SK-N-SH (cell line): ENCODE results near the gene PDE6A. TPM values are rescaled to one million over a fixed set of nuclear protein-coding genes. Genes with fewer than 3 reads are reported as not detected.

ENCODE experiments used
- CTCF ChIA-PET: fragments of 300-600, 350-600 bp; formaldehyde crosslinking; extraction: SDS; loops from one replicate; lab custom pipeline; 2021; lab: Yijun Ruan, JAX
- POLR2A ChIA-PET: fragments of 350-600 bp; sonication (Branson Sonifier 250); formaldehyde crosslinking; extraction: SDS; loops from one replicate; lab custom pipeline; 2020; ENCODE audit warnings: antibody characterized with exemption, inconsistent platforms; lab: Yijun Ruan, JAX
- DNase-seq: peaks from one replicate; pipeline ENCODE4 v3.0.0; 2012
- H2AFZ ChIP-seq: fragments of 200-600 bp; sonication (generic); 2 replicates; pipeline ENCODE4 v1.8.1; 2016; ENCODE audit warnings: antibody characterized with exemption, mild to moderate bottlenecking, low read depth
- H3F3A ChIP-seq: fragments of 200-600 bp; sonication (generic); replicated peaks from 2 replicates; pipeline ENCODE3; 2016; ENCODE audit warnings: antibody characterized with exemption, mild to moderate bottlenecking; ENCODE audit not compliant: insufficient read depth
- H3K27ac ChIP-seq, 2 experiments: fragments of 200-500 bp in 1 of 2; fragments of 200-600 bp in 1 of 2; sonication (Bioruptor generic) in 1 of 2; sonication (generic), shearing (Covaris generic) in 1 of 2; 2 replicates each; pipeline versions ENCODE4 v1.5.1 to v1.6.1; 2014 to 2016; ENCODE audit warnings: low read depth in 2 of 2, inconsistent platforms in 1 of 2, low read length in 1 of 2, mild to moderate bottlenecking in 1 of 2, mixed read lengths in 1 of 2
- H3K27me3 ChIP-seq: fragments of 200-600 bp; sonication (generic), shearing (Covaris generic); 2 replicates; pipeline ENCODE4 v1.6.1; 2016; ENCODE audit warnings: mixed run types; ENCODE audit not compliant: insufficient read depth
- H3K36me3 ChIP-seq, 2 experiments: fragments of 200-500 bp in 1 of 2; fragments of 200-600 bp in 1 of 2; sonication (Bioruptor generic) in 1 of 2; sonication (generic) in 1 of 2; replicated peaks in 1 of 2; 2 replicates each; pipeline versions ENCODE3 to v1.5.1; 2014 to 2016; ENCODE audit warnings: low read length in 1 of 2, mild to moderate bottlenecking in 1 of 2; ENCODE audit not compliant: insufficient read depth in 2 of 2, control insufficient read depth in 1 of 2
- H3K4me1 ChIP-seq, 2 experiments: fragments of 200-500 bp in 1 of 2; fragments of 200-600 bp in 1 of 2; sonication (Bioruptor generic) in 1 of 2; sonication (generic), shearing (Covaris generic) in 1 of 2; 2 replicates each; pipeline versions ENCODE4 v1.5.1 to v1.6.1; 2014 to 2016; ENCODE audit warnings: low read depth in 1 of 2, low read length in 1 of 2, mixed run types in 1 of 2; ENCODE audit not compliant: insufficient read depth in 2 of 2, control insufficient read depth in 1 of 2
- H3K4me2 ChIP-seq: fragments of 200-600 bp; sonication (generic), shearing (Covaris generic); 2 replicates; pipeline ENCODE4 v1.6.1; 2017; ENCODE audit warnings: mixed run types
- H3K4me3 ChIP-seq, 2 experiments: fragments of 200-500 bp in 1 of 2; fragments of 200-600 bp in 1 of 2; sonication (Bioruptor generic) in 1 of 2; sonication (generic), shearing (Covaris generic) in 1 of 2; 2 replicates each; pipeline versions ENCODE4 v1.5.1 to v1.8.1; 2014 to 2016; ENCODE audit warnings: low read depth in 2 of 2, inconsistent platforms in 1 of 2, low read length in 1 of 2, mild to moderate bottlenecking in 1 of 2, mixed read lengths in 1 of 2, moderate library complexity in 1 of 2
- H3K79me2 ChIP-seq: fragments of 200-600 bp; sonication (generic); 2 replicates; pipeline ENCODE4 v1.8.1; 2017; ENCODE audit warnings: mild to moderate bottlenecking; ENCODE audit not compliant: insufficient read depth
- H3K9ac ChIP-seq: fragments of 200-600 bp; sonication (generic); 2 replicates; pipeline ENCODE4 v1.6.1; 2017; ENCODE audit warnings: mixed run types
- H3K9me2 ChIP-seq: fragments of 200-600 bp; sonication (generic); 2 replicates; pipeline ENCODE4 v1.6.1; 2017; ENCODE audit warnings: mixed run types
- H3K9me3 ChIP-seq: fragments of 200-600 bp; sonication (generic); 2 replicates; pipeline ENCODE4 v1.6.1; 2017; ENCODE audit warnings: mixed run types, mild to moderate bottlenecking, moderate library complexity
- H4K20me1 ChIP-seq: fragments of 200-600 bp; sonication (generic); 2 replicates; pipeline ENCODE4 v1.6.1; 2017; ENCODE audit warnings: mild to moderate bottlenecking, mixed run types; ENCODE audit not compliant: insufficient read depth
- CHD2 ChIP-seq: fragments of 150-350 bp; IDR thresholded peaks from 2 replicates; pipeline ENCODE4 v1.6.1; 2018; ENCODE audit warnings: low read length; ENCODE audit not compliant: partially characterized antibody
- ELF1 ChIP-seq: IDR thresholded peaks from 2 replicates; pipeline ENCODE4 v1.4.0; 2012
- EP300 ChIP-seq, 2 experiments: IDR thresholded peaks; 2 replicates each; pipeline versions ENCODE4 v1.4.0 to v1.6.1; 2012; ENCODE audit warnings: borderline replicate concordance in 1 of 2, low read depth in 1 of 2, low read length in 1 of 2
- EZH2phosphoT487 ChIP-seq: fragments of 200-600 bp; sonication (generic); IDR thresholded peaks from 2 replicates; pipeline ENCODE4 v1.6.1; 2017; ENCODE audit warnings: low read depth, mixed run types, mild to moderate bottlenecking, antibody characterized with exemption, moderate library complexity, borderline replicate concordance
- GABPA ChIP-seq: IDR thresholded peaks from 2 replicates; pipeline ENCODE4 v1.4.0; 2012; ENCODE audit warnings: low read depth, mild to moderate bottlenecking
- GATA2 ChIP-seq: sonication (generic); formaldehyde crosslinking; IDR thresholded peaks from 2 replicates; pipeline ENCODE4 v1.5.0; 2020; ENCODE audit warnings: mild to moderate bottlenecking, missing genetic modification reagents
- MXI1 ChIP-seq: IDR thresholded peaks from 2 replicates; pipeline ENCODE4 v1.6.1; 2012; ENCODE audit warnings: mild to moderate bottlenecking, low read depth, low read length, improper control_type of control experiment
- PBX3 ChIP-seq: IDR thresholded peaks from 2 replicates; pipeline ENCODE4; 2012
- POLR2AphosphoS5 ChIP-seq: IDR thresholded peaks from 2 replicates; pipeline ENCODE4 v1.6.1; 2012; ENCODE audit warnings: low read depth, low read length
- RAD21 ChIP-seq: IDR thresholded peaks from 2 replicates; pipeline ENCODE4 v1.6.1; 2012; ENCODE audit warnings: mild to moderate bottlenecking, low read length
- RCOR1 ChIP-seq: fragments of 150-350 bp; IDR thresholded peaks from 2 replicates; pipeline ENCODE4 v1.6.1; 2017; ENCODE audit warnings: antibody characterized with exemption, low read length
- RFX5 ChIP-seq: IDR thresholded peaks from 2 replicates; pipeline ENCODE4 v1.6.1; 2012; ENCODE audit warnings: mild to moderate bottlenecking, improper control_type of control experiment, low read length
- RXRA ChIP-seq: IDR thresholded peaks from 2 replicates; pipeline ENCODE4 v1.4.0; 2012; ENCODE audit warnings: low read depth, mild to moderate bottlenecking, borderline replicate concordance
- SIN3A ChIP-seq: IDR thresholded peaks from 2 replicates; pipeline ENCODE4 v1.6.1; 2012; ENCODE audit warnings: low read depth, mild to moderate bottlenecking, low read length, moderate library complexity, borderline replicate concordance
- TAF1 ChIP-seq: IDR thresholded peaks from 2 replicates; pipeline ENCODE4 v1.6.1; 2012; ENCODE audit warnings: low read depth, mild to moderate bottlenecking, low read length, moderate library complexity, borderline replicate concordance
- TCF12 ChIP-seq: IDR thresholded peaks from 2 replicates; pipeline ENCODE4 v1.4.0; 2012
- WGBS: methylation state at CpG from one replicate; pipeline ENCODE4 v1.1.6; 2017; ENCODE audit warnings: low lambda C conversion rate; 5-methylcytosine and 5-hydroxymethylcytosine counted together
- polyA plus RNA-seq, 3 experiments: library from polyadenylated mRNA; depleted of rRNA; stranded (reverse); fragments of >200 nt; gene quantifications; 2 replicates each; pipeline ENCODE4 v1.2.3, GENCODE V29; 2012
- TF ChIP-seq, protein P1 (sequence below): IDR thresholded peaks from 2 replicates; pipeline ENCODE4 v1.4.0; 2012; ENCODE audit warnings: low read depth, borderline replicate concordance
- TF ChIP-seq, protein P2 (sequence below): IDR thresholded peaks from 2 replicates; pipeline ENCODE4 v1.4.0; 2012; ENCODE audit warnings: low read depth, borderline replicate concordance
- TF ChIP-seq, protein P3 (sequence below): fragments of 150-350 bp; IDR thresholded peaks from 2 replicates; pipeline ENCODE4 v1.6.1; 2016; ENCODE audit warnings: mild to moderate bottlenecking, low read depth, low read length
- TF ChIP-seq, protein P4 (sequence below): IDR thresholded peaks from 2 replicates; pipeline ENCODE4 v1.6.1; 2012; ENCODE audit warnings: mild to moderate bottlenecking, low read depth, low read length, moderate library complexity

Gene PDE6A
- polyA plus RNA-seq, 1 of the 3 experiments (the other 2 are of a cell fraction) = 0.05 TPM

- CTCF ChIA-PET = interaction anchor here (1.3 to 12.1 kb wide), 5 partner anchors 35 to 128 kb away, joined by 5 to 244 read pairs (median 6); no protein-coding TSS in a partner anchor
- TF ChIP-seq RFX5 (no peak), GATA2 (CRISPR knock-in tag) (no peak)
- TF ChIP-seq, all 33 proteins: peak for 0
- H3K27ac ChIP-seq = no peak overlapping the region
- no peak overlapping the region for H3K4me2 ChIP-seq
- H3K9me3 ChIP-seq = no peaks in the 10 kb centered on the region
- H3K36me3 ChIP-seq = no peaks in the 10 kb centered on the region
- H3K79me2 ChIP-seq = no peaks in the 10 kb centered on the region
- no peak overlapping the region for H3K4me3 ChIP-seq
- H3K9ac ChIP-seq = no peak overlapping the region
- POLR2A ChIA-PET = no interaction called here
- no peak overlapping the region for H2AFZ ChIP-seq
- no peaks in the 10 kb centered on the region for H3K9me2 ChIP-seq
- DNase-seq = no peak
- peaks cover 16% of the 10 kb centered on the region for H3F3A ChIP-seq
- H3K27me3 ChIP-seq = no peaks in the 10 kb centered on the region
- no peaks in the 10 kb centered on the region for H4K20me1 ChIP-seq
- peaks cover 10 to 12% of the 10 kb centered on the region in 2 experiments; a peak in 3 of 4 replicates for H3K4me1 ChIP-seq
- 73% methylated on average over 5 of the region's 5 CpGs for WGBS
Observed at GRCh38 chr5:149956685-149957084, 12.1 kb upstream of the PDE6A start.

- Histone ChIP-seq H3K36me3 (no peaks in the 10 kb centered on the region), H2AFZ (no peak overlapping the region), H3K9ac (no peak overlapping the region), H3K4me1 (peaks cover 4% of the 10 kb centered on the region in 2 experiments; a peak in 3 of 4 replicates), H3K27me3 (no peaks in the 10 kb centered on the region), H3K9me3 (no peaks in the 10 kb centered on the region), H3K9me2 (no peaks in the 10 kb centered on the region), H3K4me2 (no peak overlapping the region), H3K4me3 (no peak overlapping the region), H3K27ac (no peak overlapping the region), H3F3A (peaks cover 11% of the 10 kb centered on the region), H4K20me1 (no peaks in the 10 kb centered on the region), H3K79me2 (no peaks in the 10 kb centered on the region)
- DNase-seq = no peak
- ChIA-PET POLR2A (no interaction called here), CTCF (interaction anchor here (1.2 to 2.7 kb wide), 2 partner anchors 38 to 121 kb away, joined by 3 to 7 read pairs; no protein-coding TSS in a partner anchor)
- TF ChIP-seq TAF1 = no peak
- TF ChIP-seq, protein P1, sequence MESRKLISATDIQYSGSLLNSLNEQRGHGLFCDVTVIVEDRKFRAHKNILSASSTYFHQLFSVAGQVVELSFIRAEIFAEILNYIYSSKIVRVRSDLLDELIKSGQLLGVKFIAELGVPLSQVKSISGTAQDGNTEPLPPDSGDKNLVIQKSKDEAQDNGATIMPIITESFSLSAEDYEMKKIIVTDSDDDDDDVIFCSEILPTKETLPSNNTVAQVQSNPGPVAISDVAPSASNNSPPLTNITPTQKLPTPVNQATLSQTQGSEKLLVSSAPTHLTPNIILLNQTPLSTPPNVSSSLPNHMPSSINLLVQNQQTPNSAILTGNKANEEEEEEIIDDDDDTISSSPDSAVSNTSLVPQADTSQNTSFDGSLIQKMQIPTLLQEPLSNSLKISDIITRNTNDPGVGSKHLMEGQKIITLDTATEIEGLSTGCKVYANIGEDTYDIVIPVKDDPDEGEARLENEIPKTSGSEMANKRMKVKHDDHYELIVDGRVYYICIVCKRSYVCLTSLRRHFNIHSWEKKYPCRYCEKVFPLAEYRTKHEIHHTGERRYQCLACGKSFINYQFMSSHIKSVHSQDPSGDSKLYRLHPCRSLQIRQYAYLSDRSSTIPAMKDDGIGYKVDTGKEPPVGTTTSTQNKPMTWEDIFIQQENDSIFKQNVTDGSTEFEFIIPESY = no peak
- TF ChIP-seq EZH2phosphoT487 = no peak
- TF ChIP-seq, protein P2, sequence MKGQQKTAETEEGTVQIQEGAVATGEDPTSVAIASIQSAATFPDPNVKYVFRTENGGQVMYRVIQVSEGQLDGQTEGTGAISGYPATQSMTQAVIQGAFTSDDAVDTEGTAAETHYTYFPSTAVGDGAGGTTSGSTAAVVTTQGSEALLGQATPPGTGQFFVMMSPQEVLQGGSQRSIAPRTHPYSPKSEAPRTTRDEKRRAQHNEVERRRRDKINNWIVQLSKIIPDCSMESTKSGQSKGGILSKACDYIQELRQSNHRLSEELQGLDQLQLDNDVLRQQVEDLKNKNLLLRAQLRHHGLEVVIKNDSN = no peak
- TF ChIP-seq RXRA = no peak
- no peak for TF ChIP-seq RAD21
- no peak for TF ChIP-seq RCOR1
- TF ChIP-seq GABPA = no peak
- no peak for TF ChIP-seq PBX3
- no peak for TF ChIP-seq CHD2
- TF ChIP-seq, protein P3, sequence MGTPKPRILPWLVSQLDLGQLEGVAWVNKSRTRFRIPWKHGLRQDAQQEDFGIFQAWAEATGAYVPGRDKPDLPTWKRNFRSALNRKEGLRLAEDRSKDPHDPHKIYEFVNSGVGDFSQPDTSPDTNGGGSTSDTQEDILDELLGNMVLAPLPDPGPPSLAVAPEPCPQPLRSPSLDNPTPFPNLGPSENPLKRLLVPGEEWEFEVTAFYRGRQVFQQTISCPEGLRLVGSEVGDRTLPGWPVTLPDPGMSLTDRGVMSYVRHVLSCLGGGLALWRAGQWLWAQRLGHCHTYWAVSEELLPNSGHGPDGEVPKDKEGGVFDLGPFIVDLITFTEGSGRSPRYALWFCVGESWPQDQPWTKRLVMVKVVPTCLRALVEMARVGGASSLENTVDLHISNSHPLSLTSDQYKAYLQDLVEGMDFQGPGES = no peak
- TF ChIP-seq MXI1 = no peak
- TF ChIP-seq, protein P4, sequence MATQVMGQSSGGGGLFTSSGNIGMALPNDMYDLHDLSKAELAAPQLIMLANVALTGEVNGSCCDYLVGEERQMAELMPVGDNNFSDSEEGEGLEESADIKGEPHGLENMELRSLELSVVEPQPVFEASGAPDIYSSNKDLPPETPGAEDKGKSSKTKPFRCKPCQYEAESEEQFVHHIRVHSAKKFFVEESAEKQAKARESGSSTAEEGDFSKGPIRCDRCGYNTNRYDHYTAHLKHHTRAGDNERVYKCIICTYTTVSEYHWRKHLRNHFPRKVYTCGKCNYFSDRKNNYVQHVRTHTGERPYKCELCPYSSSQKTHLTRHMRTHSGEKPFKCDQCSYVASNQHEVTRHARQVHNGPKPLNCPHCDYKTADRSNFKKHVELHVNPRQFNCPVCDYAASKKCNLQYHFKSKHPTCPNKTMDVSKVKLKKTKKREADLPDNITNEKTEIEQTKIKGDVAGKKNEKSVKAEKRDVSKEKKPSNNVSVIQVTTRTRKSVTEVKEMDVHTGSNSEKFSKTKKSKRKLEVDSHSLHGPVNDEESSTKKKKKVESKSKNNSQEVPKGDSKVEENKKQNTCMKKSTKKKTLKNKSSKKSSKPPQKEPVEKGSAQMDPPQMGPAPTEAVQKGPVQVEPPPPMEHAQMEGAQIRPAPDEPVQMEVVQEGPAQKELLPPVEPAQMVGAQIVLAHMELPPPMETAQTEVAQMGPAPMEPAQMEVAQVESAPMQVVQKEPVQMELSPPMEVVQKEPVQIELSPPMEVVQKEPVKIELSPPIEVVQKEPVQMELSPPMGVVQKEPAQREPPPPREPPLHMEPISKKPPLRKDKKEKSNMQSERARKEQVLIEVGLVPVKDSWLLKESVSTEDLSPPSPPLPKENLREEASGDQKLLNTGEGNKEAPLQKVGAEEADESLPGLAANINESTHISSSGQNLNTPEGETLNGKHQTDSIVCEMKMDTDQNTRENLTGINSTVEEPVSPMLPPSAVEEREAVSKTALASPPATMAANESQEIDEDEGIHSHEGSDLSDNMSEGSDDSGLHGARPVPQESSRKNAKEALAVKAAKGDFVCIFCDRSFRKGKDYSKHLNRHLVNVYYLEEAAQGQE = no peak
- TF ChIP-seq ELF1 = no peak
- no peak for TF ChIP-seq POLR2AphosphoS5
- TF ChIP-seq EP300 (IDR thresholded peaks at IDR 0.05; ENCODE audit: borderline replicate concordance in 1 of 2, low read depth in 1 of 2, low read length in 1 of 2) = no peak
- TF ChIP-seq TCF12 = no peak
- TF ChIP-seq GATA2 (CRISPR knock-in tag) = no peak
- no peak for TF ChIP-seq SIN3A
- 93% methylated on average over 6 of the region's 6 CpGs for WGBS
Observed at GRCh38 chr5:149954798-149955197, 10.2 kb upstream of the PDE6A start.
